Raji (cell line): Measurements from ENCODE around the gene RBBP8.

Source experiments
- POLR2A ChIP-seq: IDR thresholded peaks from 2 replicates; pipeline ENCODE4 v1.6.1; 2011; ENCODE audit warnings: low read depth, low read length, control low read depth; ENCODE audit not compliant: insufficient read depth

Gene RBBP8

GRCh38 chr18:22977847-22978701 is 44.9 kb downstream of the RBBP8 start:
- no peak for TF ChIP-seq POLR2A

GRCh38 chr18:22980394-22980793 is 47.3 kb downstream of the RBBP8 start:
- TF ChIP-seq POLR2A = no peak

- no peak for TF ChIP-seq POLR2A
Observed at GRCh38 chr18:22981274-22982133, 48.4 kb downstream of the RBBP8 start.

- no peak for TF ChIP-seq POLR2A
Observed at GRCh38 chr18:22983175-22983574, 50.0 kb downstream of the RBBP8 start.

GRCh38 chr18:22985250-22985649 is 52.1 kb downstream of the RBBP8 start:
- TF ChIP-seq POLR2A = no peak

GRCh38 chr18:22987547-22988189 is 54.5 kb downstream of the RBBP8 start:
- no peak for TF ChIP-seq POLR2A

- no peak for TF ChIP-seq POLR2A
Observed at GRCh38 chr18:22988208-22988607, 55.1 kb downstream of the RBBP8 start.

- TF ChIP-seq POLR2A = no peak
Observed at GRCh38 chr18:22998344-22998743, 65.2 kb downstream of the RBBP8 start.

GRCh38 chr18:22999212-22999611 is 66.1 kb downstream of the RBBP8 start:
- no peak for TF ChIP-seq POLR2A

GRCh38 chr18:22999647-23000046 is 66.5 kb downstream of the RBBP8 start:
- no peak for TF ChIP-seq POLR2A

GRCh38 chr18:23003289-23003688 is 70.2 kb downstream of the RBBP8 start:
- TF ChIP-seq POLR2A = no peak

GRCh38 chr18:23012249-23012648 is 79.1 kb downstream of the RBBP8 start:
- no peak for TF ChIP-seq POLR2A

GRCh38 chr18:23020555-23021294 is 87.6 kb downstream of the RBBP8 start:
- no peak for TF ChIP-seq POLR2A

- TF ChIP-seq POLR2A = no peak
Observed at GRCh38 chr18:23021623-23022022, 88.5 kb downstream of the RBBP8 start.
